ENCODE data around the gene MMP15. TPM values are rescaled to one million over a fixed set of nuclear protein-coding genes. Genes with fewer than 3 reads are reported as not detected.

The MMP15 gene
- total RNA-seq, 1 donor from 2014 or later: 16.3 TPM

DNA sequence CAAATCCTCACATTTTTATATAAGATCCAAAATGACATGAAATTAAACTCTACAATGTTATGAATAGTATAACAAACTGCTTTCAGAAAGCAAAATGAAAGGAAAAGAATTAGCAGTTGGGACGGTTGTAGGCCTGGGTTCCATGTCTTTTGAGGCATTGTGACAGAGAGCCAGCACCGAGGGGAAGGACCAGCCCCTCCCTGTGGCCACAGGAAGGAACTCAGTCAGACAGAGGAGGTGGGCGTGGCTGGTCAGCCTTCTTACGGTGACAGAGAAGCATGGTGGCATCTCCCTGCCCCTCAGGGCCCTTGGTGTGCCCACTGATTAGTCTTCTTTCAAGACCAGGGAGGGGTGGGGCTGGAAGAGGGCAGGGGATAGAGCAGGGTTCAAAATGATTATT is 30.8 kb upstream of the MMP15 start:
- peaks cover 9% of the 10 kb centered on the region for H3K36me3 Mint-ChIP-seq
- no peak overlapping the region for H3K27ac Mint-ChIP-seq
- TF ChIP-seq CTCF (IDR thresholded peaks at IDR 0.05; ENCODE audit: unreplicated experiment): no peak
- H3K4me1 Mint-ChIP-seq: peaks cover 21% of the 10 kb centered on the region
- DNase-seq (ENCODE audit: low spot score in 2 of 2, unreplicated experiment in 2 of 2): no peak
- H3K27me3 Mint-ChIP-seq (ENCODE audit: low read depth): no peaks in the 10 kb centered on the region
- H3K4me3 Mint-ChIP-seq: no peak overlapping the region
- no peaks in the 10 kb centered on the region for H3K9me3 Mint-ChIP-seq

GRCh38 chr16:57995721-57996405 is 29.7 kb upstream of the MMP15 start:
- Mint-ChIP-seq H3K36me3 (peaks cover 9% of the 10 kb centered on the region), H3K27ac (no peak overlapping the region), H3K4me3 (no peak overlapping the region), H3K9me3 (no peaks in the 10 kb centered on the region), H3K4me1 (peaks cover 22% of the 10 kb centered on the region), H3K27me3 (ENCODE audit: low read depth) (no peaks in the 10 kb centered on the region)
- TF ChIP-seq CTCF (IDR thresholded peaks at IDR 0.05; ENCODE audit: unreplicated experiment): no peak
- DNase-seq (ENCODE audit: low spot score in 2 of 2, unreplicated experiment in 2 of 2): no peak

DNA sequence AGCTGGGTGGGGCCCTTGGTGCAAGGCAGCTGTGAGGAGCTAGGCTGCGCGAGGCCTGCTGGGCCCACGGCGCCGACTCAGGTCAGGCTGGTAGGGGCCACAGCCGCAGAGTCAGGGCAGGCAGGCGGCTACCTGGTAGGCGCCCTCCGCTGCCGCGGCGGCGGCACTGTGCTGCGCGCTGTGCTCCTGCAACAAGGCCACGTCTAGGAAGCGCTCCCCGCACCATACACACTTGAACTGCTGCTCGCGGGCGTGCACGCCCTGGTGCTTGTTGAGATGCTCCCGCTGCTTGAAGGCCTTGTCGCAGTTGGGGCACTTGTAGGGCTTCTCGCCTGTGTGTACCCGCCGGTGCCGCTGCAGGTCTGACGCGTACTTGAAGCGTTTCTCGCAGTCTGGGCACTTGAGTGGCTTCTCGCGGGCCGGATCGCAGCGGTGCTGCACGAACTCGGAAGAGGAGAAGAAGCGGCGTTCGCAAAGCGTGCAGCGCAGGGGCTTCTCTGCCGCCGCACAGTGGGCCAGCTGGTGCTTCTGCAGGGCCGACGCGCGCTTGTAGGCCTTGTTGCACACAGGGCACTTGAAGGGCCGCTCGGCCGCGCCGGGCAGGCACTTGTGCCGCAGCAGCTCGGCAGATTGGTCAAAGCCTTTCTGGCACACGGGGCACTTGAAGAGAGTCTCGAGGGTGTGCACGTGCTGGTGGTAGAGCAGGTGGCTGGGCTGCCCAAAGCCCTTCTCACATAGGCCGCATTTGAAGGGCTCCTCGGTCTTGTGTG is 29.0 kb upstream of the MMP15 start:
- Mint-ChIP-seq H3K4me3 (no peak overlapping the region), H3K9me3 (no peaks in the 10 kb centered on the region), H3K4me1 (peaks cover 25% of the 10 kb centered on the region), H3K27me3 (ENCODE audit: low read depth) (no peaks in the 10 kb centered on the region), H3K36me3 (peaks cover 9% of the 10 kb centered on the region), H3K27ac (no peak overlapping the region)
- no peak for TF ChIP-seq CTCF (IDR thresholded peaks at IDR 0.05; ENCODE audit: unreplicated experiment)
- no peak for DNase-seq (ENCODE audit: low spot score in 2 of 2, unreplicated experiment in 2 of 2)

DNA sequence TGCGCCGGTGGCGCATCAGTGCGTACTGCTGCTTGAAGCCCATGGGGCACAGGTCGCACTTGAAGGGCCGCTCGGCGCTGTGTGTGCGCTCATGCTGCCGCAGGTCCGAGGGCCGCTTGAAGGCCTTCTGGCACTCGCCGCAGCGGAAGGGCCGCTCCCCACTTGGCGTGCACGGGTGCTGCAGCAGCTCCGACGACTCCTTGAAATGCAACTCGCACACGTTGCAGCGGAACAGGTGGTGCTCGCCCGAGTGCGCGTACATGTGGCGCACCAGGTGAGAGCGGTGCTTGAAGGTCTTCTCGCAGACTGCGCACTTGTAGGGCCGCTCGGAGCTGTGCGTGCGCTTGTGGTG is 28.4 kb upstream of the MMP15 start:
- no peak for DNase-seq (ENCODE audit: low spot score in 2 of 2, unreplicated experiment in 2 of 2)
- TF ChIP-seq CTCF (IDR thresholded peaks at IDR 0.05; ENCODE audit: unreplicated experiment): no peak
- Mint-ChIP-seq H3K27me3 (ENCODE audit: low read depth) (no peaks in the 10 kb centered on the region), H3K27ac (no peak overlapping the region), H3K4me3 (no peak overlapping the region), H3K36me3 (peaks cover 9% of the 10 kb centered on the region), H3K4me1 (peaks cover 31% of the 10 kb centered on the region), H3K9me3 (no peaks in the 10 kb centered on the region)

GRCh38 chr16:57997528-57998265 is 27.9 kb upstream of the MMP15 start:
- H3K36me3 Mint-ChIP-seq: peaks cover 9% of the 10 kb centered on the region
- H3K4me3 Mint-ChIP-seq: no peak overlapping the region
- H3K27me3 Mint-ChIP-seq (ENCODE audit: low read depth): no peaks in the 10 kb centered on the region
- H3K4me1 Mint-ChIP-seq: peaks cover 29% of the 10 kb centered on the region
- no peak for DNase-seq (ENCODE audit: low spot score in 2 of 2, unreplicated experiment in 2 of 2)
- no peaks in the 10 kb centered on the region for H3K9me3 Mint-ChIP-seq
- TF ChIP-seq CTCF (IDR thresholded peaks at IDR 0.05; ENCODE audit: unreplicated experiment): no peak
- no peak overlapping the region for H3K27ac Mint-ChIP-seq

All from mesothelial cell of epicardium (in vitro differentiated cells).